Hematopoietic multipotent progenitor cell treated with erythropoietin and hydrocortisone succinate and interleukin-3 and kit ligand, for 4 days (in vitro differentiated cells): ENCODE data around the gene FUT7.

Experiments used
- DNase-seq: peaks from one replicate; pipeline ENCODE4 v3.0.0-alpha.2; 2015

The FUT7 gene, protein sequence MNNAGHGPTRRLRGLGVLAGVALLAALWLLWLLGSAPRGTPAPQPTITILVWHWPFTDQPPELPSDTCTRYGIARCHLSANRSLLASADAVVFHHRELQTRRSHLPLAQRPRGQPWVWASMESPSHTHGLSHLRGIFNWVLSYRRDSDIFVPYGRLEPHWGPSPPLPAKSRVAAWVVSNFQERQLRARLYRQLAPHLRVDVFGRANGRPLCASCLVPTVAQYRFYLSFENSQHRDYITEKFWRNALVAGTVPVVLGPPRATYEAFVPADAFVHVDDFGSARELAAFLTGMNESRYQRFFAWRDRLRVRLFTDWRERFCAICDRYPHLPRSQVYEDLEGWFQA

DNA sequence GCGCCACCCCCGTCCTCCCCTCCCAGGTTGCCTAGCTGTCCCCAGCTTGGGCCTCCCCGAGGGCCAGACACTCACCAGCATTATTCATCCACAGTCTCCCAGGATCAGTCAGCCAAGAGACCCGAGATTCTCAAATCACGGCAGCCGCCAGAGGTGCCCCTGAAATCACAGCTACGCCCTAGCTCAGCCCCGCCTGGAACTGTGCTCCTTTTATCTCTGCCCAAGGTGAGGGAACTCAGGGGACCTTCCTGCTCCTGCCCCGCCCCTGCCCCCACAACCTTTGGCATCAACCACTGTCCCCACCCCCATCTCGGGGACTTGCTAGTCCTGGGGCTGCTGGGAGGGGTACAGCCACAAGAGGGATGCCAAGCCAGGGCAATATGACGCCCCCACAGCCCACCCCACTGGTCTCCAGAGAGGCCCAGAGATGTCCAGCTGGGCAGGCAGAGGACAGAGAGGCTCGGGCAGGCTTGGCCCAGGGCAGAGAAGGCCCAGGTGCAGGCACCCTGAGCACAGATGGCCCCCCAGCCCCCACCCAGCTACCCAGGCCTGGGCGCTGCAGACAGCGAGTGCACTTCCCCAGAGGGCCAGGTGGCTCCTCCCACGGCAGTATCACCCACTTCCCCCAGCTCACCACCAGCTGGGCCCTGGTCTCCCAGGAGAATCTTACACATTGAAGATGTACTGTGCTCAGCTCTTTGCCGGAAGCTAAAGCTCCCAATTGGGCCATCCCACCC is at the start of gene FUT7:
FUT7 (minus strand) TSS at position 185 of the 737 bp plus-strand sequence; CDS start at position 88, 97 bp downstream.
- DNase-seq, result peak; percentile 77

- no peak for DNase-seq
Observed at GRCh38 chr9:137080260-137081122, 48.6 kb upstream of the FUT7 start.

GRCh38 chr9:137079401-137079787 is 47.5 kb upstream of the FUT7 start:
- no peak for DNase-seq

DNA sequence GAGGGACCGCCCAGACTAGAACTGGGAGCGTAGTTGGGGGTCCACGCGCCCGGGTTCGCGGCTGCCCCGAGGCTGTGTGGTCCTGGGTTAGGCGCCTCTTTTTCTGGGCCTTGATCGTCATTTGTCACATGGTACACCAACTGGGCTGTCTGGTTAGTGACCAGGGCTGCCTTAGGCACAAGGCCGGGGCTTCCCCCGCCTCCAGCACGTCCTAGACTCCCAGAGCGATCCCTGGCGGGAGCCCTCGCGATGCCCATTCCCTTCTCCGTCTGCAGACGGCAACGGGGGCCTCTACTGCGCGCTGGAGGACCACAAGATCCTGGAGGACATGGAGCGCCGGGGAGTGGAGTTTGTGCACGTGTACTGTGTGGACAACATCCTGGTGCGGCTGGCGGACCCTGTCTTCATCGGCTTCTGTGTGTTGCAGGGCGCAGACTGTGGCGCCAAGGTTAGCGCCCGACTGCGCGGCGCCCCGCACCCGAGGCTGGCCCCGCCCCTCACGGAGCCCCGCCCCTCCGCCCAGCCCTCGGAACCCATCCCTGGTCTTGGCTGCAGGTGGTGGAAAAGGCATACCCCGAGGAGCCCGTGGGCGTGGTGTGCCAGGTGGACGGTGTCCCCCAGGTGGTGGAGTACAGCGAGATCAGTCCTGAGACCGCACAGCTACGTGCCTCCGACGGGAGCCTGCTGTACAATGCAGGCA is 47.0 kb upstream of the FUT7 start:
- DNase-seq, result no peak

GRCh38 chr9:137077758-137078693 is 46.1 kb upstream of the FUT7 start:
- DNase-seq, result peak; percentile 67

DNA sequence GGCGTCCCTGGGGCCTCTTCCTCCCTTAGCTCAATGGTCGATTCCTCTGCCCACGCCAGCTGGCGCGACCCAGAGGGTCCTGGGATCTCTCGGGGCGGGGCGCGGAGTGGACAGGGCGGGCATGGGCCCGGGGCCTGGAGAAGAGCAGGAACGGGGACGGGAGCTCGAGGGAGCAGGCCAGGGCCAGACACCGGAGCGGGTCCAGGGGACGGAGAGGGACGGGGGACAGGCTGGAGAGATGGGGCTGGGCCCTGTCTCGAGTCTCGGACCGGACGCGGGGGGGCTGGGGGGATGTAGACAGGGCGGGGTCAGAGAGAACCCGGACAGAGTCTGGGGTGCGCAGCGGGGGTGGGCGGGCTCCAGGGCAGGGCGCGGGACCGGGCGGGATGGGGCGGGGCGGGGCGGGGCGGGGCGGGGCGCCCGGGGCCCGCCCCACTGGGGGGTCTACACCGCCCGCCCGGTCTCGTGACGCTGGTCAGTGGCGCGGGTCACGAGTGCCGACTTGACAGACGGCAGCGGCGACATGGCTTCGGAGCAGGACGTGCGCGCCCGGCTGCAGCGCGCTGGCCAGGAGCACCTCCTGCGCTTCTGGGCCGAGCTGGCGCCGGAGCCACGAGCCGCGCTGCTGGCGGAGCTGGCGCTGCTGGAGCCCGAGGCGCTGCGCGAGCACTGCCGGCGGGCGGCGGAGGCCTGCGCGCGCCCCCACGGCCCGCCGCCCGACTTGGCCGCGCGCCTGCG is 45.3 kb upstream of the FUT7 start, which contains the start of gene UAP1L1:
UAP1L1 (plus strand) TSS at position 508 of the 738 bp plus-strand sequence; CDS start at position 524, 16 bp downstream.
- DNase-seq, result peak; percentile 85

DNA sequence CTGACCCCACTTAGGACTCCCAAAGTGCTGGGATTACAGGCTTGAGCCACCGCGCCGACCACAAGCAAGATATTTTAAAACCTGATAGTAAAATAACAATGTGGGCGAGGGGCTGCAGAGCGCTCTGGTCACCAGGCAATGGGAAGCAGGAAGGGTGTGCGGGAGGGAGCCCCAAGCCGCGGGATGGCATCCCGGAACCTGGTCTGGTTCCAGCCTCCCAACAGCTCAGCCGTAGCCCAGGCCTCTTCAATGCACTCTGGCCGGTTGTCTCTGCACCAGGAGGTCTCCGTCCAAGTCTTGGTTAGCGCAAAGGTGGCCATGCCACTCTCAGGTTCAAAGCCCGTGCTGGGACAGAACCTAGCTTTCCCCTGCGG is 44.7 kb upstream of the FUT7 start:
- DNase-seq, result no peak

DNA sequence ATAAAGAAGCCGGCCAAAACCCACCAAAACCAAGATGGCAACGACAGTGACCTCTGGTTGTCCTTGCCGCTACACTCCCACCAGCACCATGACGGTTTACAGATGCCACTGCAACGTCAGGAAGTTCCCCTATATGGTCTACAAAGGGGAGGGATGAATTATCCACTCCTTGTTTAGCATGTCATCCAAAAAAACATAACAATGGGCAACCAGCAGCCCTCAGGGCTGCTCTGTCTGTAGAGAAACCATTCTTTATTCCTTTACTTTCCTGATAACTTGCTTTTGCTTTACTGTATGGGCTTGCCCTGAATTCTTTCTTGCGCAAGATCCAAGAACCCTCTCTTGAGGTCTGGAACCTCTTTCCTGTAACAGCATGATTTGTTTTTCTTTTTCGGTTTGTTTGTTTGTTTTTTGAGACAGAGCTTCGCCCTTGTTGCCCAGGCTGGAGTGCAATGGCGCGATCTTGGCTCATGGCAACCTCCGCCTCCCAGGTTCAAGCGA is 43.4 kb upstream of the FUT7 start:
- no peak for DNase-seq

- no peak for DNase-seq
Observed at GRCh38 chr9:137074657-137075274, 42.9 kb upstream of the FUT7 start.

DNA sequence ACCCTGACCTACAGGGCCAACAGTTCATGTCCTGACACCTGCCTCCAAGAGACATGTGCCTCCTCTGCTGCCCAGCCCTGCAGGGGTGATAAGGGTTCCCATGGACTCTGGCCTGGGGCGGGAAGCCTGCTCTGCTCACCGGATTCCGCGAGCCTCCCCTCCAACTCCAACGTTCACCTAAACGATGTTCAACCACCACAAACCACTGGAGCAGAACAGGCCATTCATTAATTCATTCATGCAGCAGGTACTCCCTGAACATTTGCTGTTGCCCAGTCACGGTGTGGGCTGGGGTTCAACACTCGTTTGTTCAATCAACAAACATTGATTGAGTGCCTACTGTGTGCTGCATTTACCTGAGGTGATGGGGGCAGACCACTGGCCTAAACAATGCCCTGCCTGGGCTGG is 42.1 kb upstream of the FUT7 start:
- DNase-seq, result no peak

GRCh38 chr9:137071282-137071681 is 39.4 kb upstream of the FUT7 start:
- no peak for DNase-seq

DNA sequence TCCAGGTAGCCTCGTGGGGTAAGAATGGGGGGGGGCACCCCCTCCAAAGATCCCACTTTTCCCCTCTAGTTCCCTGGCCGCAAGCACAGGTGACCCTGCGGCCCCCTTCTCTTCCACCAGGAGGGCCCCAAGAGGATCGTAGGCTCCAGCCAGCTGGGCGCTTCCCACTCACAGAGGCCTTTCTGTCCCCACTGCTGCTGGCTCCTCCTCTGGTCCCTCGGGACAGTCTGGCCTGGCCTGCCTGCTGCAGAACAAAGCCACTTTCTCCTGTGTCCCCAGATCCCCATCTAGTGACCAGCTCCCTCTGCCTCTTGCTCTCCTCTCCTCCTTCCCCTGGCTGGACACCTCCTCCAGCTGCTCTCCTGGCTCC is 39.0 kb upstream of the FUT7 start:
- no peak for DNase-seq

DNA sequence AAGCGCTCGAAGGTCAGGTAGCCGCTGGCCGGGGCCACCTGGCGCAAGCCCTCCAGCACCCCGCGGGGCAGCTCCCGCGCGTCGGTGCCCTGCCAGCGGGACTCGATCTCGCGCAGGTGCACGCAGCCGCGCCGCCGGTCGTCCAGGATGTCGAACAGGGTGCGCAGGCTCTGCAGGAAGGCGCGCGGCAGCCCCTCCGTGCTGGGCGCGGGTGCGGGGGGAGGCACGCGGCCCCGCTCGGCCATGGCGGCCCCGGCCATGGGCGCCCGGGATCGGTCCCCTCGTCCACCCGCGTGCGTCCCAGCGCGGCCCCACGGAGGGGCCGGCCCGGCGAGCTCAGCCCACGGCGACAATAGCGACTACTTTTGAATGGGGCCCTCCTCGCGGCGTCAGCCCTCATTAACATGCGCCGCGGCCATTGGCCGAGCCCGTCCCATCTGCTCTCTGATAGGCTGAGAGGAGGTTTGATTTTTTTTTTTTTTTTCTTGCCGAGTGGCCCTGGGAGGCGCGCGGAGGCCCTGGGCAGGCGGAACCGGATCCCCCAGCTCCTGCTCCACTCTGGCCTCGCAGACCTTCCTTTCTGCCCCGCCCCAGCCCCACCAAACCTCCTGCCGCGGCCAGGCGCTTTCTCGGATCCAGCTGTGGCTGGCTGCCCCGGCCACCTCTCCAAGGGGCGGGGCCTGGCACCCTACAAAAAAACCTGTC is 38.5 kb upstream of the FUT7 start, which contains the start of gene SAPCD2:
SAPCD2 (minus strand) TSS at position 357 of the 705 bp plus-strand sequence; CDS start at position 260, 97 bp downstream.
- DNase-seq, result peak; percentile 98

- peak; percentile 43 for DNase-seq
Observed at GRCh38 chr9:137069508-137070091, 37.7 kb upstream of the FUT7 start.

GRCh38 chr9:137068539-137069507 is 36.9 kb upstream of the FUT7 start:
- DNase-seq, result no peak

DNA sequence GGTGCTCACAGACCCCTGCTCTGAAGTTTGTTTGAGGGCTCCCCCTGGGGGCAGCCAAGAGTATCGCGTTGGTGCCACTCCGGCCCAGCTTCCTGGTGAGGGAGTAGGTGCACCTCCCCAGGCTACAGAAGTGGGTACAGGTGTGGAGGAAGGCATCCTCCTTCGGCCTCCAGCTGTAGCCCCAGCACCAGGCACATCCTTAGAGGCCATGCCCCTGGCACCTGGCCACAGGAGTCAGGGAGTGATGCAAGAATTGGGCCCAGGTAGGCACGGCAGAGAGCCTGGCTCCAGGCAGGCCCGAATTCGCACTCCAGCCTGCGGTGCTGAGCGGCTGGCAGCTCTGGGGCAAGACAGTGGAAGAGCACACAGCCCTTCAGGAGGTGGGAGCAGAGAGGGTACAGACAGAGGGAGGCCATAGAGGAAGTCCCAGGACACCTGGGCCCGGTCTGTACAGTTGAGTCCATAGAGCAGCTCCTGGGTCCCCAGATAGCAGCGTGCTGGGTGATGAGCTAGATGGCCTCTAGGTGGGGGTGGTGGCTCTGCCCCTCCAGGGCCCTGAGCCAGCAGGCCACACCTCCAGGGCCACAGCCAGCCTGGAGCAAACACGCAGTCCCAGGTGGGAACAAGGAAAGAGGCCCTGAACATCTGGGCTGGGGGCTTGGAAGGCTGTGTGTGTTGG is 36.1 kb upstream of the FUT7 start:
- DNase-seq, result peak; percentile 95
